ENCODE results near the gene SIN3B. TPM values are rescaled to one million over a fixed set of nuclear protein-coding genes. Genes with fewer than 3 reads are reported as not detected.

Gene SIN3B
- polyA plus RNA-seq, 1 of the 3 experiments (the other 2 are of a cell fraction), result 29.7 TPM

DNA sequence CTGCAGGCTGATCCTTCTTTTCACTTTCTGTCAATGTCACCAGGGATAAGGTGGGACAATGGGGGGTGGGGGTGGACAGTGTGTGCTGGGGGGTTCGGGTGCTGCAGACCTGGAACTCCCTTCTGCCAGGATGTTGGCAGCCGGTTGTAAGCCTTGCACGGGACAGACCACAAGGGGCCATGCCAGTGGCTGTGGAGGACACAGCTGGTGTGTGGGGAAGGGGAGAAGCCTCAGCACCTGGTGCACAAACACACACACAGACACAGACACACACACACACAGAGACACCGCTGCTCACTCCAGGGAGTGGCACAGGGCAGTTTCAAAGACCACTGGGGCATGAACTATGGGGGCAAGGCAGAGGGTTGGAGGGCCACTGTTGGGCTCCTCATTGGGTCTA lies 63.2 kb downstream of the SIN3B start:
- no peaks in the 10 kb centered on the region for H3K27me3 ChIP-seq (ENCODE audit: insufficient read depth)
- CTCF ChIA-PET, result no interaction called here
- H3K4me3 ChIP-seq (ENCODE audit: low read depth in 2 of 2, low read length in 1 of 2), result no peak overlapping the region
- H3K36me3 ChIP-seq (replicated peaks in 1 of 2; ENCODE audit: control insufficient read depth in 1 of 2, insufficient read depth in 2 of 2, low read length in 1 of 2), result no peaks in the 10 kb centered on the region
- no peak overlapping the region for H2AFZ ChIP-seq (ENCODE audit: low read depth)
- no peaks in the 10 kb centered on the region for H3F3A ChIP-seq (replicated peaks; ENCODE audit: insufficient read depth)
- H3K9ac ChIP-seq, result no peak overlapping the region
- H3K4me1 ChIP-seq (ENCODE audit: control insufficient read depth in 1 of 2, insufficient read depth in 2 of 2, low read depth in 1 of 2, low read length in 1 of 2), result peaks cover 0 to 21% of the 10 kb centered on the region in 2 experiments; a peak in 1 of 4 replicates
- POLR2A ChIA-PET, result no interaction called here
- TF ChIP-seq JUND (IDR thresholded peaks at IDR 0.05) (no peak), RXRA (IDR thresholded peaks at IDR 0.05; ENCODE audit: borderline replicate concordance, low read depth) (no peak), FOSL2 (IDR thresholded peaks at IDR 0.05; ENCODE audit: borderline replicate concordance, low read depth) (no peak), FOXJ3 (CRISPR knock-in tag; IDR thresholded peaks at IDR 0.05) (no peak), RCOR1 (IDR thresholded peaks at IDR 0.05; ENCODE audit: low read length) (no peak), EP300 (IDR thresholded peaks at IDR 0.05; ENCODE audit: borderline replicate concordance in 1 of 2, low read depth in 1 of 2, low read length in 1 of 2) (no peak), GATA2 (CRISPR knock-in tag; IDR thresholded peaks at IDR 0.05) (no peak), ELF1 (IDR thresholded peaks at IDR 0.05) (no peak), EZH2phosphoT487 (IDR thresholded peaks at IDR 0.05; ENCODE audit: borderline replicate concordance, low read depth) (no peak), POLR2AphosphoS5 (IDR thresholded peaks at IDR 0.05; ENCODE audit: low read depth, low read length) (no peak), YY1 (IDR thresholded peaks at IDR 0.05; ENCODE audit: low read depth) (no peak), NRF1 (IDR thresholded peaks at IDR 0.05; ENCODE audit: low read depth, low read length) (no peak)
- TF ChIP-seq, protein P1, sequence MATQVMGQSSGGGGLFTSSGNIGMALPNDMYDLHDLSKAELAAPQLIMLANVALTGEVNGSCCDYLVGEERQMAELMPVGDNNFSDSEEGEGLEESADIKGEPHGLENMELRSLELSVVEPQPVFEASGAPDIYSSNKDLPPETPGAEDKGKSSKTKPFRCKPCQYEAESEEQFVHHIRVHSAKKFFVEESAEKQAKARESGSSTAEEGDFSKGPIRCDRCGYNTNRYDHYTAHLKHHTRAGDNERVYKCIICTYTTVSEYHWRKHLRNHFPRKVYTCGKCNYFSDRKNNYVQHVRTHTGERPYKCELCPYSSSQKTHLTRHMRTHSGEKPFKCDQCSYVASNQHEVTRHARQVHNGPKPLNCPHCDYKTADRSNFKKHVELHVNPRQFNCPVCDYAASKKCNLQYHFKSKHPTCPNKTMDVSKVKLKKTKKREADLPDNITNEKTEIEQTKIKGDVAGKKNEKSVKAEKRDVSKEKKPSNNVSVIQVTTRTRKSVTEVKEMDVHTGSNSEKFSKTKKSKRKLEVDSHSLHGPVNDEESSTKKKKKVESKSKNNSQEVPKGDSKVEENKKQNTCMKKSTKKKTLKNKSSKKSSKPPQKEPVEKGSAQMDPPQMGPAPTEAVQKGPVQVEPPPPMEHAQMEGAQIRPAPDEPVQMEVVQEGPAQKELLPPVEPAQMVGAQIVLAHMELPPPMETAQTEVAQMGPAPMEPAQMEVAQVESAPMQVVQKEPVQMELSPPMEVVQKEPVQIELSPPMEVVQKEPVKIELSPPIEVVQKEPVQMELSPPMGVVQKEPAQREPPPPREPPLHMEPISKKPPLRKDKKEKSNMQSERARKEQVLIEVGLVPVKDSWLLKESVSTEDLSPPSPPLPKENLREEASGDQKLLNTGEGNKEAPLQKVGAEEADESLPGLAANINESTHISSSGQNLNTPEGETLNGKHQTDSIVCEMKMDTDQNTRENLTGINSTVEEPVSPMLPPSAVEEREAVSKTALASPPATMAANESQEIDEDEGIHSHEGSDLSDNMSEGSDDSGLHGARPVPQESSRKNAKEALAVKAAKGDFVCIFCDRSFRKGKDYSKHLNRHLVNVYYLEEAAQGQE (IDR thresholded peaks at IDR 0.05; ENCODE audit: low read depth, low read length), result no peak
- H3K9me3 ChIP-seq, result no peaks in the 10 kb centered on the region
- no peak for DNase-seq
- no peak overlapping the region for H3K27ac ChIP-seq (ENCODE audit: low read depth in 2 of 2, low read length in 1 of 2)
- H3K79me2 ChIP-seq (ENCODE audit: insufficient read depth), result no peaks in the 10 kb centered on the region
- H3K9me2 ChIP-seq, result no peaks in the 10 kb centered on the region
- no peak overlapping the region for H3K4me2 ChIP-seq
- no peaks in the 10 kb centered on the region for H4K20me1 ChIP-seq (ENCODE audit: insufficient read depth)
- 60% methylated on average over 2 of the region's 4 CpGs for WGBS (ENCODE audit: low lambda C conversion rate)

DNA sequence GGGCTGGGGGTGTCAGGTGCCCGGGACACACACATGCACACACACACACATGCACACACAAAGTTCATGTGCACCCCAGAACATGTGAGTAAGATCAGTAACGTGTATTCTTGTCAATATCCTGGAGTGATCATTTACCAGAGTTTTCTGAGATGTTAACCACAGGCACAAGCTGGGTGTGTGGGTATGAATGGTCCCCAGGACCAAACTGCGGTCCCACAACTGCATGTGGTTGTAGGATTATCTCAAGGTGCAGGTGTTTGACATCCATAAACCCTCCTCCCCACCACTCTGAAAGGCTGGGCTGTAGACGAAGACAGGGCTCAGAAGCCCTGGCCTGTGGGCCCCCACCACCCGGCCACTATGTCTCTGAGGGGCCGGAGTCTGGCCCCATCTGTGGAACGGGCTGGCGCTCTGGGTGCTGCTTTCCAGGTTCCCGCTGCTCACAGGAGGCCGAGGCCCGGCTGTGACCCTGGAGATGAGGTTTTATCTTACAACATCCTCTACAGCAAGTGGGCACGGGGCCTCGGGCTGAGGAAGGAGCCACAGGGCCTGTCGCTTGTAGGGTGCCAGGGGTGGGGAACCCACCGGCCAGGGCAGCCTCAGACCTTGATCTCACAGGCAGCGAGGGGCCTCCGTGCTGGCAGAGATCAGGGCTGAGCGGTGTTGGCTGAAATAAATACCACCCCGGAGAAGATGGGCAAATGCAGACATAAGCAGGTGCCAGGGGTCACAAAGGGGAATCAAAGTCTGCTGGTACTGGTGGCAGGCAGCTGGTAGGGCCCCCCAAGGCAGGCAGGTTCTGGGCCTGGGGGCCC lies 63.9 kb downstream of the SIN3B start:
- Histone ChIP-seq H3K4me2 (no peak overlapping the region), H4K20me1 (ENCODE audit: insufficient read depth) (no peaks in the 10 kb centered on the region), H3K4me3 (ENCODE audit: low read depth in 2 of 2, low read length in 1 of 2) (no peak overlapping the region), H3F3A (replicated peaks; ENCODE audit: insufficient read depth) (no peaks in the 10 kb centered on the region), H2AFZ (ENCODE audit: low read depth) (no peak overlapping the region), H3K79me2 (ENCODE audit: insufficient read depth) (no peaks in the 10 kb centered on the region), H3K9me2 (no peaks in the 10 kb centered on the region), H3K27me3 (ENCODE audit: insufficient read depth) (no peaks in the 10 kb centered on the region), H3K9ac (no peak overlapping the region), H3K4me1 (ENCODE audit: control insufficient read depth in 1 of 2, insufficient read depth in 2 of 2, low read depth in 1 of 2, low read length in 1 of 2) (peaks cover 0 to 21% of the 10 kb centered on the region in 2 experiments; a peak in 1 of 4 replicates), H3K36me3 (replicated peaks in 1 of 2; ENCODE audit: control insufficient read depth in 1 of 2, insufficient read depth in 2 of 2, low read length in 1 of 2) (no peaks in the 10 kb centered on the region), H3K27ac (ENCODE audit: low read depth in 2 of 2, low read length in 1 of 2) (no peak overlapping the region), H3K9me3 (no peaks in the 10 kb centered on the region)
- no peak for DNase-seq
- ChIA-PET POLR2A (interaction anchor here (0.6 kb wide), 1 partner anchor 615 kb away, joined by 3 read pairs; no protein-coding TSS in a partner anchor), CTCF (interaction anchor here (0.6 kb wide), 1 partner anchor 183 kb away, joined by 3 read pairs; no protein-coding TSS in a partner anchor)
- 48% methylated on average over 4 of the region's 19 CpGs for WGBS (ENCODE audit: low lambda C conversion rate)
- TF ChIP-seq RFX5 (IDR thresholded peaks at IDR 0.05; ENCODE audit: low read length) (no peak), FOXM1 (IDR thresholded peaks at IDR 0.05; ENCODE audit: low read depth) (no peak), RXRA (IDR thresholded peaks at IDR 0.05; ENCODE audit: borderline replicate concordance, low read depth) (no peak), MEF2A (IDR thresholded peaks at IDR 0.05; ENCODE audit: borderline replicate concordance, low read depth) (no peak), GATA2 (CRISPR knock-in tag; IDR thresholded peaks at IDR 0.05) (no peak), TAF1 (IDR thresholded peaks at IDR 0.05; ENCODE audit: borderline replicate concordance, low read depth, low read length) (no peak), SMC3 (IDR thresholded peaks at IDR 0.05; ENCODE audit: low read depth, low read length) (no peak), POLR2AphosphoS5 (IDR thresholded peaks at IDR 0.05; ENCODE audit: low read depth, low read length) (no peak), RCOR1 (IDR thresholded peaks at IDR 0.05; ENCODE audit: low read length) (no peak)
- TF ChIP-seq, protein P2, sequence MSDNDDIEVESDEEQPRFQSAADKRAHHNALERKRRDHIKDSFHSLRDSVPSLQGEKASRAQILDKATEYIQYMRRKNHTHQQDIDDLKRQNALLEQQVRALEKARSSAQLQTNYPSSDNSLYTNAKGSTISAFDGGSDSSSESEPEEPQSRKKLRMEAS (IDR thresholded peaks at IDR 0.05; ENCODE audit: low read depth), result no peak
- TF ChIP-seq, protein P3, sequence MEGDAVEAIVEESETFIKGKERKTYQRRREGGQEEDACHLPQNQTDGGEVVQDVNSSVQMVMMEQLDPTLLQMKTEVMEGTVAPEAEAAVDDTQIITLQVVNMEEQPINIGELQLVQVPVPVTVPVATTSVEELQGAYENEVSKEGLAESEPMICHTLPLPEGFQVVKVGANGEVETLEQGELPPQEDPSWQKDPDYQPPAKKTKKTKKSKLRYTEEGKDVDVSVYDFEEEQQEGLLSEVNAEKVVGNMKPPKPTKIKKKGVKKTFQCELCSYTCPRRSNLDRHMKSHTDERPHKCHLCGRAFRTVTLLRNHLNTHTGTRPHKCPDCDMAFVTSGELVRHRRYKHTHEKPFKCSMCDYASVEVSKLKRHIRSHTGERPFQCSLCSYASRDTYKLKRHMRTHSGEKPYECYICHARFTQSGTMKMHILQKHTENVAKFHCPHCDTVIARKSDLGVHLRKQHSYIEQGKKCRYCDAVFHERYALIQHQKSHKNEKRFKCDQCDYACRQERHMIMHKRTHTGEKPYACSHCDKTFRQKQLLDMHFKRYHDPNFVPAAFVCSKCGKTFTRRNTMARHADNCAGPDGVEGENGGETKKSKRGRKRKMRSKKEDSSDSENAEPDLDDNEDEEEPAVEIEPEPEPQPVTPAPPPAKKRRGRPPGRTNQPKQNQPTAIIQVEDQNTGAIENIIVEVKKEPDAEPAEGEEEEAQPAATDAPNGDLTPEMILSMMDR (IDR thresholded peaks at IDR 0.05), result no peak
- TF ChIP-seq, protein P4, sequence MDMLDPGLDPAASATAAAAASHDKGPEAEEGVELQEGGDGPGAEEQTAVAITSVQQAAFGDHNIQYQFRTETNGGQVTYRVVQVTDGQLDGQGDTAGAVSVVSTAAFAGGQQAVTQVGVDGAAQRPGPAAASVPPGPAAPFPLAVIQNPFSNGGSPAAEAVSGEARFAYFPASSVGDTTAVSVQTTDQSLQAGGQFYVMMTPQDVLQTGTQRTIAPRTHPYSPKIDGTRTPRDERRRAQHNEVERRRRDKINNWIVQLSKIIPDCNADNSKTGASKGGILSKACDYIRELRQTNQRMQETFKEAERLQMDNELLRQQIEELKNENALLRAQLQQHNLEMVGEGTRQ (IDR thresholded peaks at IDR 0.05; ENCODE audit: borderline replicate concordance, low read depth, low read length), result no peak

Data from SK-N-SH (cell line).